SJCRH30 (cell line): ENCODE results near the gene SLC25A41. TPM values are rescaled to one million over a fixed set of nuclear protein-coding genes. Genes with fewer than 3 reads are reported as not detected.
A peak's percentile ranks its signal among the peaks of the same experiment; 100 is the strongest.
"Not testable (repeated sequence)": the region's sequence is repeated elsewhere in the genome, so short reads cannot be mapped to it uniquely, and the experiment has no call there.

Experiments
- DNase-seq, 2 experiments: peaks; one replicate each; pipeline ENCODE4 v3.0.0-alpha.2; 2015 to 2020
- H3K27ac ChIP-seq: fragments of 250-450 bp; sonication (Bioruptor Pico); 2 replicates; pipeline ENCODE4 v1.5.1; 2020; ENCODE audit warnings: mild to moderate bottlenecking, moderate library complexity
- H3K27me3 ChIP-seq: fragments of 250-450 bp; sonication (Bioruptor Pico); 2 replicates; pipeline ENCODE4 v1.5.1; 2020; ENCODE audit warnings: mild to moderate bottlenecking, moderate library complexity
- H3K36me3 ChIP-seq: fragments of 250-450 bp; sonication (Bioruptor Pico); 2 replicates; pipeline ENCODE4 v1.5.1; 2020; ENCODE audit warnings: mild to moderate bottlenecking, moderate library complexity
- H3K4me1 ChIP-seq: fragments of 250-450 bp; sonication (Bioruptor Pico); 2 replicates; pipeline ENCODE4 v1.5.1; 2020; ENCODE audit warnings: mild to moderate bottlenecking, moderate library complexity
- H3K4me3 ChIP-seq: fragments of 250-450 bp; sonication (Bioruptor Pico); 2 replicates; pipeline ENCODE4 v1.5.1; 2020; ENCODE audit warnings: mild to moderate bottlenecking, moderate library complexity
- H3K9me3 ChIP-seq: fragments of 250-450 bp; sonication (Bioruptor Pico); replicated peaks from 2 replicates; pipeline ENCODE4 v1.5.1; 2020; ENCODE audit warnings: mild to moderate bottlenecking, moderate library complexity
- total RNA-seq: library from RNA; depleted of rRNA; stranded (reverse); fragments of >200 nt; shearing (Covaris generic); gene quantifications from 2 replicates; pipeline ENCODE4 v1.2.3, GENCODE V29; 2014

SLC25A41 gene
- total RNA-seq, 1 experiment from 2014 or later: 0.14 TPM

DNA sequence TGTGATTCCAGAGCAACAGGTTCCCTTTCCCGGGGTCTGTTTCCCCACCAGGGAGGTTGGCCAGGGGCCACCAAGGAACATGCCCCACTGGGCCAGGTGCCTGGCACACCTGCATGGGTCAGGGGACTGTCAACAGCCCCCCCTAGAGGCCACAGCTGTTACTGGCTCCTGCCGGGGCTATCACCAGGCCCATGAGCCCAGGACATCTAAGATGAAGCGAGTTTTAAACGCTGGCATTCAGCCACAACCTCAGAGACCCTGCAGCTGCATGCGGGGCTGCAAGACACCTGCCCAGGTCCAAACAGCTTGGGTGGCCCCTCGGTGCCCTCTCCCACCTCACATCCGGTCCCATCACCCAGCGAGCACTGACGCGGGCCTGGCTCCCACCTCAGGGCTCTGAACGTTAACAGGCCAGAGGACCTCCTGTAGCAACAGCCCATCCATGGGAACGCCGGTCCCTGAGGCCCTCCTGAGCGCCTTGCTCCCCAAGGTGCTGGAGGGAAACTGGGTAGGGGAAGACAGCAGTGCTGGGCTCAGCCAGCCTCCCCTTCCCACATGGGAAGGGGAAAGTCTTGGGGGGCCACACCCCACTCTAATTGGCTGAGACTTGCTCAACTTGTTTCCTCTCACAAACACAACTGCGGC, 21.0 kb downstream of the SLC25A41 start:
- Histone ChIP-seq H3K27me3 (no peaks in the 10 kb centered on the region), H3K36me3 (peaks cover 34% of the 10 kb centered on the region), H3K4me3 (no peak overlapping the region), H3K9me3 (no peaks in the 10 kb centered on the region), H3K27ac (no peak overlapping the region), H3K4me1 (no peaks in the 10 kb centered on the region)
- DNase-seq: peak in 1 of 2 experiments; percentile 42

GRCh38 chr19:6412061-6412446, 21.5 kb downstream of the SLC25A41 start:
- Histone ChIP-seq H3K27ac (no peak overlapping the region), H3K36me3 (peaks cover 29% of the 10 kb centered on the region), H3K4me3 (no peak overlapping the region), H3K4me1 (no peaks in the 10 kb centered on the region), H3K27me3 (no peaks in the 10 kb centered on the region), H3K9me3 (no peaks in the 10 kb centered on the region)
- no peak for DNase-seq

- no peak overlapping the region for H3K27ac ChIP-seq
- DNase-seq: no peak
- H3K36me3 ChIP-seq: peaks cover 7% of the 10 kb centered on the region
- H3K4me1 ChIP-seq: no peaks in the 10 kb centered on the region
- no peak overlapping the region for H3K4me3 ChIP-seq
- H3K9me3 ChIP-seq: no peaks in the 10 kb centered on the region
- no peaks in the 10 kb centered on the region for H3K27me3 ChIP-seq
These were observed 24.2 kb downstream of the SLC25A41 start for GRCh38 chr19:6409346-6409745.

DNA sequence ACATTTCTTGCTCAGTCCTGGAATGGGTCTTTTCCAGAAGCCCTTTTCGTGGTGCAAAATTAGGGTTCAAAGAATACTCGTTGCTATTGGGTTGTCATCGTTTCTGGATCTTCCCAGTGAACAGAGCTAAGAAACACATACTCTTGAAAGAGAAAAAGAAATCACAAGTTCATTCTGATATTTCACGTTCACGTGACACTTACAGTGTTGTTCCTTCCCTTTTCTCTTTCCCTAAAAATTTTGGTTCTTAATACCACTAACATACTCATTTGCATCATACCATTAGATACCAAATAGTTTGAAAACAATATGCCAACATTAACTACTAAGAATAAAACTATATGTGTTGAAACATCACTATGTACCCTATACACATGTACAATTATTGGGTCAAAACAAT, 27.2 kb downstream of the SLC25A41 start:
- Histone ChIP-seq H3K9me3 (no peaks in the 10 kb centered on the region), H3K27ac (no peak overlapping the region), H3K27me3 (no peaks in the 10 kb centered on the region), H3K4me3 (no peak overlapping the region), H3K4me1 (no peaks in the 10 kb centered on the region), H3K36me3 (no peaks in the 10 kb centered on the region)
- no peak for DNase-seq

DNA sequence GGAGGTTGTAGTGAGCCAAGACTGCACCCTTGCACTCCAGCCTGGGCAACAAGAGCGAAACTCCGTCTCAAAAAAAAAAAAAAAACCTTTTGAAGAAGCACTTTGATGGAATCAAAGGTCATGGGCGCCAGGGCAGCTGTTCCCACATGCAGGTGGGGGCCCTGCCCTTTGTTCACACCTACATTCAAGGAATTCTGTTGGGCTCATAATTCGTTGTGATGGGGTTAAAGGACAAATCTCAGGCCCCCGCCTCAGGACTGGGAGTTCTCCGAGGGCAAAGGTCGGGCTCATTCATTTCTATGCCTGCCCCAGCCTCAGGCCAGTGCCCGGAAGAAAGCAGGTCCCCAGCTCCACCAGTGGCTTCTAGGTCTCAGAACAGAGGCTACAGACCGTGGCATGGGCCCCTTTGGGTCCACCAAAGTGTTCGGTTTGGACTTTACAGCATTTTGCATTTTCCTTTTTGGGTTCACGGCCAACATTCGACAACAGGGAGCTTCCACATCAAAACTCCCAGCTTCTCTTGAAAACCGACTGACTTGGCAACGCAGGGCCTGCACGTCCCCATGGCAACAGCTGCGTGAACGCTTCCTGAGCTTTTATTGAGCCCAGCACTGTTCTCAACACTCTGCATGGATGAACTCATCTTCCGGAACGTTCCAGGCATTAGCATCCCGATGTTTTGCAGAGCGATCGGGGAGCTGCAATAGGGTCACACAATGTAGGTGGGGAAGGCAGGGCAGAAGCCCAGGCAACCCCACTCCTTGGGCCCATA, 30.5 kb downstream of the SLC25A41 start:
- DNase-seq: peak in 1 of 2 experiments; percentile 26
- Histone ChIP-seq H3K9me3 (no peaks in the 10 kb centered on the region), H3K27me3 (no peaks in the 10 kb centered on the region), H3K27ac (no peak overlapping the region), H3K4me3 (no peak overlapping the region), H3K4me1 (no peaks in the 10 kb centered on the region), H3K36me3 (no peaks in the 10 kb centered on the region)

- no peak overlapping the region for H3K27ac ChIP-seq
- no peak for DNase-seq
- H3K9me3 ChIP-seq: no peaks in the 10 kb centered on the region
- no peaks in the 10 kb centered on the region for H3K36me3 ChIP-seq
- H3K4me1 ChIP-seq: no peaks in the 10 kb centered on the region
- H3K27me3 ChIP-seq: no peaks in the 10 kb centered on the region
- no peak overlapping the region for H3K4me3 ChIP-seq
These were observed 31.5 kb downstream of the SLC25A41 start for GRCh38 chr19:6402058-6402457.

DNA sequence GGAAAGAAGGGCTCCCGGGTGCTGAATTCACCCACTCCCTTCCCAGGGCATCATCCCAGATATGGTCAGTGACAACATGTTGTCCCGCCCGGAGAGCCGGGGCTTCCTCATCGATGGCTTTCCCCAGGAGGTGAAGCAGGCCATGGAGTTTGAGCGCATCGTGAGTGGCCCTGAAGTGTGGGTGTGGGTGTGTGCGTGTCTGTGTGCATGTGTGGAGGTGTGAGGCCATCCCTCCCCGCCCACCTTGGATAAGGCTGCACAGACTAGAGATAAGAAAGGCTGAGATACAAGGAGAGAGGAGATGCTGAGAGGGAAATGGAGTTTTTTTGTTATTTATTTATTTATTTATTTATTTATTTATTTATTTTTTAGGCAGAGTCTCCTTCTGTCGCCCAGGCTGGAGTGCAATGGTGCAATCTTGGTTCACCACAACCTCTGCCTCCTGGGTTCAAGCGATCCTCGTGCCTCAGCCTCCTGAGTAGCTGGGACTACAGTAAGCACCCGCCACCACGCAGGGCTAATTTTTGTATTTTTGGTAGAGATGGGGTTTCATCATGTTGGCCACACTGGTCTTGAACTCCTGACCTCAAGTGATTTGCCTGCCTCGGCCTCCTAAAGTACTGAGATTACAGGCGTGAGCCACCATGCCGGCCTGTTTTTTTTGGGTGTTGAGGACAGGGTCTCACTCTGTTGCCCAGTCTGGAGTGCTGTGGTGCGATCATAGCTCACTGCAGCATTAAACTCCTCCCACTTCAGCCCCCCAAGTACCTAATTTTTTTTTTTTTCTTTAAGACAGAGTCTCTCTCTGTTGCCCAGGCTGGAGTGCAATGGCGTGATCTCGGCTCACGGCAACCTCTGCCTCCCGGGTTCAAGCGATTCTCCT, 33.3 kb downstream of the SLC25A41 start:
- not testable (repeated sequence) for H3K4me1 ChIP-seq, H3K27ac ChIP-seq, H3K36me3 ChIP-seq, DNase-seq, H3K4me3 ChIP-seq, H3K27me3 ChIP-seq, H3K9me3 ChIP-seq

- Histone ChIP-seq H3K27me3 (no peaks in the 10 kb centered on the region), H3K36me3 (no peaks in the 10 kb centered on the region), H3K9me3 (no peaks in the 10 kb centered on the region), H3K4me3 (no peak overlapping the region), H3K4me1 (no peaks in the 10 kb centered on the region), H3K27ac (no peak overlapping the region)
- no peak for DNase-seq
These were observed 37.3 kb downstream of the SLC25A41 start for GRCh38 chr19:6396305-6396704.

- Histone ChIP-seq H3K4me3 (no peak overlapping the region), H3K9me3 (no peaks in the 10 kb centered on the region), H3K27me3 (no peaks in the 10 kb centered on the region), H3K4me1 (no peaks in the 10 kb centered on the region), H3K36me3 (peaks cover 5% of the 10 kb centered on the region), H3K27ac (no peak overlapping the region)
- no peak for DNase-seq
These were observed 38.7 kb downstream of the SLC25A41 start for GRCh38 chr19:6394831-6395230.

DNA sequence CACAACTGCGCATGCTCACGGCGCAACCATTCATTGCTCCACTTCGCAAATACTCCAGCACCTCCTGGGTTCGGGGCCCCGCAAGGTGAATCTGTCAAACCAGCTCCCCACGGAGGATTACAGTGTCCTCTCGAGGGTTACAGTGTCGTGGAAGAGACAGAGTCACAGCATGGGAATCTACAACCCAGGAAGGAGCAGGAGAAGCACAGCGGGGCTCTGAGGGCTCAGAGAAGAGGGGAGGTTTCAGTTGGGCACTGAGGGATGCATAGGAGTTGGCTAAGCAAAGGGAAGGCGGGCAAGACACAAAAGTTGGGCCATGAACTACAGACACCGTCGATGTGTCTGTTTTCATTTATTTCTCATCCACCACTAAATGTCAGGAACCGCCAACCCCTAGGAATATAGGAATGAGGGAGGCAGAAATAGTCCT, 39.6 kb downstream of the SLC25A41 start:
- no peaks in the 10 kb centered on the region for H3K9me3 ChIP-seq
- peaks cover 11% of the 10 kb centered on the region for H3K36me3 ChIP-seq
- DNase-seq: no peak
- no peaks in the 10 kb centered on the region for H3K4me1 ChIP-seq
- H3K27ac ChIP-seq: peak overlapping the region; percentile 45
- no peaks in the 10 kb centered on the region for H3K27me3 ChIP-seq
- H3K4me3 ChIP-seq: peak overlapping the region; percentile 69

DNA sequence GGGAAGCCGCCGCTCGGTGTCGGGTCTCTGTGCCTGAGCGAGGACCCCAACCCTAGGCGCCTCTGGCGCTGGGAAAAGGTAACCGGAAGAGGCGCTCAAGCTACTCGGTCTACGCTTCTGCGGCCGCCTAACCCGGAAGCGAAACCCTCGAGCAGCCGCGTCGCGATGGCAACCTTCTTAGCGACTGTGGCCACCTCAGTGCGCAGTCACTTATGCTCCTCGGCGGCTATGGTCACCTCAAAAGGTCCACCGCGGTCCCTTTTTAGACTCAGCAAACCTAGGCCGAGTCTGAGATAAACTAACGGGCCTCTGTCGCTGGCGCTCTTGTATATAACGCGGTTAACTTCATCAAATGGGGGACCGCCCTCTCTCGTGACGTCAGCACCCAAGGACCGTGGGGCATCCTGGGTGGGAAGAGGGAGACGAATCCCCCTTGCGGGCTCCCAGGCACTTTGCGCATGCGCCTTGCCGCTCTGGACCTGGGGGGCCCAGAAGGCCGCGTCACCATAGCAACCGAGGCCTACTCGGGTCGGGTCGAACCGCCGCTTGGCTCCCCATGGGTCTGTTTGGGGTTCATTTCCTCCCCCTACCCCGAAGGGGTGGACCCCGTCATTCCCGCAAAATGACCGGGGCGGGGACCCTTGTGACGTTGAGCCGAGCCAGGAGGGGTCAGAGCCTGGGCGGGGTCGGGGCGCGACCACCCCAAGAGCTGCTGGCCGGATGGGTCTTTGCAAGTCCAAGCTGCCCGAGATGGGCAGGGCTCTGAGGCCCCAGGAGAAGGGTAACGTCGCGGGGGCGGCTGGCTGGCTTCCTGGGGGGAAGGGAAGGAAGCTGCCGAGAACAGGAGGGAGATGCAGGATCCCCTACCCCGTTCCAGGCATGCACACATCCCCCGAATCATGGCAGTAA, 40.2 kb downstream of the SLC25A41 start, which contains the start of gene GTF2F1:
TSS of gene GTF2F1 (minus strand) at position 91 of the 909 bp plus-strand sequence. CDS start 169 bp downstream, outside the sequence.
- Histone ChIP-seq H3K27me3 (no peaks in the 10 kb centered on the region), H3K4me3 (peak within 1 kb of the TSS; percentile 69), H3K4me1 (no peaks in the 10 kb centered on the region), H3K9me3 (no peaks in the 10 kb centered on the region), H3K27ac (peak within 1 kb of the TSS; percentile 45), H3K36me3 (peaks cover 17% of the 10 kb centered on the region)
- peak; percentile 95 to 97 for DNase-seq

DNA sequence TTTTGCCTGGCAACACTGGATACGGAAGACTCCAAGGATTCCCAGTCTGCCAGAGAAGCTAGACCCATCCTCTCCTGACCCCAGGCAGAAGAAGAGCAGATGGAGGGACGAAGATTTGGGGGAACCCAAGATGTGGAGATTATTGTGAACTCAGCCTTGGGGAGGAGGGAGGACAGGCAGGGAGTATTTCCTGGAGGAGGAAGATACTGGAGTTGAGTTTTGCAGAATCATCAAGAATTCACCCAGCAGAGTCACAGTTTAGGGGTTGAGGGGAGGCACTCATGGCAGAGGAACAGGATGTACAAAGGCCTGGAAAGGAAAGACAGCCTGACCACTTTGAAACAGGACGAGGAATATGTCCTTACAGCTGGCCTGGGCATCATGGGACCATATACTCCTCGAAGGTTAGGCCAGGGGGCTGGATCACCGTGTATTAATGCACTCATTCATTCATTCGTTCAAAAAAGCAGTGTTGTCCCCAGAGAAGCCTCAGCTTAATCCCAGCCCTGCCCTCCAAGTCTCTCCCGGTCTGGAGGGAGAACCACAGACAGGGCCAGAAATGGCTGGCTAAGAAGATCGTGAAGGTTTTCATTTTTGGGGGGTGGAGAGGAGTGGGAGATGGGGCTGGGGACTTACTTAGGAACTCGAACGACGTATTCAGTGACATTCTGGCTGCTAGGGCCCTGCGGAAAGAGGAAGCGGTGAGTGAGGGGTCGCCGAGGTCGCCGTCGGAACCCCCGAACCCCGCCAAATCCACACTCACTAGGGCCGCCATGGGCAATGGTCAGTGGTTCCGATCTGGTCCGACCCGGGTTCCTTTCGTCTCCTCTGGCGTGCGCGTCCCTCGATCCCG, 41.1 kb downstream of the SLC25A41 start:
- Histone ChIP-seq H3K36me3 (peaks cover 19% of the 10 kb centered on the region), H3K4me1 (no peaks in the 10 kb centered on the region), H3K9me3 (no peaks in the 10 kb centered on the region), H3K4me3 (peak overlapping the region; percentile 69), H3K27ac (peak overlapping the region; percentile 45; the same call in 1 of the 2 replicates), H3K27me3 (no peaks in the 10 kb centered on the region)
- no peak for DNase-seq

GRCh38 chr19:6387372-6387771, 46.2 kb downstream of the SLC25A41 start:
- H3K27me3 ChIP-seq: no peaks in the 10 kb centered on the region
- no peaks in the 10 kb centered on the region for H3K4me1 ChIP-seq
- H3K27ac ChIP-seq: no peak overlapping the region
- peaks cover 31% of the 10 kb centered on the region for H3K36me3 ChIP-seq
- no peak for DNase-seq
- no peak overlapping the region for H3K4me3 ChIP-seq
- no peaks in the 10 kb centered on the region for H3K9me3 ChIP-seq
